Measurements from ENCODE around the gene DNAH17. TPM values are rescaled to one million over a fixed set of nuclear protein-coding genes. Genes with fewer than 3 reads are reported as not detected.

The DNAH17 gene
- total RNA-seq, 4 donors from 2014 or later, result 0.19 to 0.31 TPM; not detected in 2

GRCh38 chr17:78621720-78622490 lies 44.7 kb upstream of the DNAH17 start:
- intact Hi-C loops (cut with DNase I), result no loop called here
- no peak overlapping the region for H3K4me3 ChIP-seq
- WGBS, 2 donors, result 68 to 79% methylated on average over 16 to 22 of the region's 26 CpGs
- TF ChIP-seq CTCF (IDR thresholded peaks at IDR 0.05) (no peak), POLR2A (IDR thresholded peaks at IDR 0.05) (no peak)
- no peaks in the 10 kb centered on the region for H3K9me3 ChIP-seq
- DNase-seq, result no peak
- no peak overlapping the region for H3K27ac ChIP-seq
- no peaks in the 10 kb centered on the region for H3K36me3 ChIP-seq
- H3K27me3 ChIP-seq, result peaks cover 0 to 10% (median 0%) of the 10 kb centered on the region in 4 donors
- peaks cover 0 to 3% (median 0%) of the 10 kb centered on the region in 3 donors for H3K4me1 ChIP-seq

GRCh38 chr17:78620099-78620498 lies 42.9 kb upstream of the DNAH17 start:
- TF ChIP-seq CTCF (IDR thresholded peaks at IDR 0.05), result no peak
- no peak for TF ChIP-seq POLR2A (IDR thresholded peaks at IDR 0.05)
- 70 to 71% methylated on average over 5 of the region's 5 CpGs for WGBS, 2 donors
- no peak overlapping the region for H3K4me3 ChIP-seq
- no peaks in the 10 kb centered on the region for H3K36me3 ChIP-seq
- H3K4me1 ChIP-seq, result peaks cover 0 to 3% (median 0%) of the 10 kb centered on the region in 3 donors
- H3K27me3 ChIP-seq, result peaks cover 0 to 10% (median 0%) of the 10 kb centered on the region in 4 donors
- DNase-seq, result no peak
- intact Hi-C loops (cut with DNase I), result no loop called here
- H3K27ac ChIP-seq, result no peak overlapping the region
- H3K9me3 ChIP-seq, result no peaks in the 10 kb centered on the region

GRCh38 chr17:78619334-78619733 lies 42.1 kb upstream of the DNAH17 start:
- 87 to 93% methylated on average over 5 of the region's 5 CpGs for WGBS, 2 donors
- Histone ChIP-seq H3K4me1 (peaks cover 0 to 3% (median 0%) of the 10 kb centered on the region in 3 donors), H3K27ac (no peak overlapping the region), H3K4me3 (no peak overlapping the region), H3K27me3 (peaks cover 0 to 10% (median 0%) of the 10 kb centered on the region in 4 donors), H3K36me3 (no peaks in the 10 kb centered on the region), H3K9me3 (no peaks in the 10 kb centered on the region)
- intact Hi-C loops (cut with DNase I), result no loop called here
- DNase-seq, result no peak
- TF ChIP-seq POLR2A (IDR thresholded peaks at IDR 0.05) (no peak), CTCF (IDR thresholded peaks at IDR 0.05) (no peak)

- intact Hi-C loops (cut with DNase I), result no loop called here
- TF ChIP-seq POLR2A (IDR thresholded peaks at IDR 0.05) (no peak), CTCF (IDR thresholded peaks at IDR 0.05) (no peak)
- Histone ChIP-seq H3K27me3 (peaks cover 0 to 10% (median 0%) of the 10 kb centered on the region in 4 donors), H3K4me3 (no peak overlapping the region), H3K4me1 (peaks cover 0 to 3% (median 0%) of the 10 kb centered on the region in 3 donors), H3K36me3 (no peaks in the 10 kb centered on the region), H3K27ac (no peak overlapping the region), H3K9me3 (no peaks in the 10 kb centered on the region)
- 83 to 84% methylated on average over 13 to 16 of the region's 20 CpGs for WGBS, 2 donors
- no peak for DNase-seq
These were observed 41.3 kb upstream of the DNAH17 start for GRCh38 chr17:78618264-78619066.

Data from esophagus squamous epithelium (tissue), 5 donors.